ENCODE results near the gene CFAP54.
A peak's percentile ranks its signal among the peaks of the same experiment; 100 is the strongest.
"Not testable (repeated sequence)": the region's sequence is repeated elsewhere in the genome, so short reads cannot be mapped to it uniquely, and the experiment has no call there.

The CFAP54 gene

DNA sequence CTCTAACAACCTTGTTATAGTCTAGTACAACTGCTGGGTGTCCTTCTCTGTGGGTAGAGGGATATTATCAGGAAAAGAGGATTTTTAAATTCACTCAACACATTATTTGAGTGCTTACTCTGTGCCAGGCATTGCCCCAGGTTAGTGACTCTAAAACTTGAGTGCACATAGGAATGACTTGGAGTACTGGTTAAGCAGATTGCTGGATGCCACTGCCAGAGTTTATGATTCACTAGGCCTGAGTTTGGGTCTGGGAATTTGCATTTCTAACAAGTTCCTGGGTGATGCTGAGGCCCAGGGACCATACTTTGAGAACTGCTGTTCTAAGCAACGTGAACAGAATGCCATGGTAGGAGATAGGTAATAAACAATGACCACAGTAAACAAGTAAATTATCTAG lies 96.6 kb downstream of the CFAP54 start:
- no peak for DNase-seq
- in situ Hi-C loops (cut with MboI; ENCODE audit: low pct_unique_long_range_greater_than_20kb, low sequenced_read_pairs) = no loop called here

DNA sequence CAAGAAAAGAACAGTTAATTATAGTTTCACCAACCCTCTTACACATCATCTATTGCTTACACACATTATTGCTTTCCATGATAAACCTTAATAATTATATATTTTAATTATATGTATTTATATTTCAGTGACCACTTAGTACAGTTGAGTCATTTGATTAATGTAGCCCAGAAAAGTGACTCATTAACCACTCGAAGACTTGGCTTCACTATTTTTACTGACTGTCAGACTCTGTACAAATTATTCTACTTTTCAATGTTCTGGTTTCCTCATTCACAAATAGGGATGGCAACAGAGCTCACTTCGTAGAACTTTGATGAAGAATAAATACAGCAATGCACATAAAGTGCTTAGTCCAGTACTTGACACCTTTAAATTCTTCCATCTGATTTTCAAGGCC lies 98.3 kb downstream of the CFAP54 start:
- DNase-seq = no peak
- in situ Hi-C loops (cut with MboI; ENCODE audit: low pct_unique_long_range_greater_than_20kb, low sequenced_read_pairs) = no loop called here

DNA sequence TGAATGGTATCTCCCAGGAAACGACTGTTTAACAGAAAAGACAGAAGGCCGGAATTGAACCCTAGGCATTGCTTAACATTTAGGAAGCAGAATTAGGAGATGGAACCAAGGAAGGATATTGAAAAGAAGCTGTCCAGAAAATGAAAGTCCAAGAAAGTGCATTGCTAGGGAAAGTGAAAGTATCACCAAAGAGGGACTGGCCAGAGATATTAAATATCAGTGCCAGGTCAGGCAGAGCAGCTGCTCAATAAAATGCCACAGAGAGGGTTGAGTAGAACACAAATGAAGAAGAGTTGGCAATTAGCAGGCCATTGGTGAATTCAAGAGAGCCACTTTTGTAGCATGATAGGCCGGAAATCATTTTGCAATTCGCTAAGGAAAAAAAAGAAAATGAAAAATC lies 101.6 kb downstream of the CFAP54 start:
- in situ Hi-C loops (cut with MboI; ENCODE audit: low pct_unique_long_range_greater_than_20kb, low sequenced_read_pairs) = no loop called here
- no peak for DNase-seq

DNA sequence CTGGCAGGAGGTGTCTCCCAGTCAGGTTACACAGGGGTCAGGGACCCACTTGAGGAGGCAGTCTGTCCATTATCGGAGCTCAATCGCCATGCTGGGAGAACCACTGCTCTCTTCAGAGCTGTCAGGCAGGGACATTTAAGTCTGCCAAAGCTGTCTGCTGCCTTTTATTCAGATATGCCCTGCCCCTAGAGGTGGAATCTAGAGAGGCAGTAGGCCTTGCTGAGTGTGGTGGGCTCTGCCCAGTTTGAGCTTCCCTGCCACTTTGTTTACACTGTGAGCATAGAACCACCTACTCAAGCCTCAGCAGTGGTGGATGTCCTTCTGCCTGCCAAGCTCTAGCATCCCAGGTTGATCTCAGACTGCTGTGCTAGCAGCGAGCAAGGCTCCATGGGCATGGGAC lies 115.0 kb downstream of the CFAP54 start:
- DNase-seq; in situ Hi-C loops (cut with MboI; ENCODE audit: low pct_unique_long_range_greater_than_20kb, low sequenced_read_pairs): not testable (repeated sequence)

DNA sequence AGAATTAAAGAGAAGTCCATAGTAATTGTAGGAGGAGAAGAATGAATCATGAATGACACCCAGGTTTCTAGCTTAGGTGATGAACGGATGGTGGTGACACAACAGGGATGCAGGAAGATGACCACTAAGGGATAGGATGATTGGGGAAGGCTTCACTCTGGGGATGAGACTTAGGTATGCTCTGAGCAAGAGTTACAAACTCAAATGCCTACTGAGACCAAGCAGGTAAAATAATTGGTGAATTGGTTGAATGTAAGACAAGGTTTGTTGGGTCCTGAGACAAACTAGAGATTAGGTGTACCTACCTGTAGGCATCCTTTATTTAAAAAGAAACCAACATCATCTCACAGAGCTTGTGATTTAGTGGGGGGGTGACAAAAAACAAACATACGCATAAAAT lies 116.3 kb downstream of the CFAP54 start:
- DNase-seq = no peak
- in situ Hi-C loops (cut with MboI; ENCODE audit: low pct_unique_long_range_greater_than_20kb, low sequenced_read_pairs) = no loop called here

DNA sequence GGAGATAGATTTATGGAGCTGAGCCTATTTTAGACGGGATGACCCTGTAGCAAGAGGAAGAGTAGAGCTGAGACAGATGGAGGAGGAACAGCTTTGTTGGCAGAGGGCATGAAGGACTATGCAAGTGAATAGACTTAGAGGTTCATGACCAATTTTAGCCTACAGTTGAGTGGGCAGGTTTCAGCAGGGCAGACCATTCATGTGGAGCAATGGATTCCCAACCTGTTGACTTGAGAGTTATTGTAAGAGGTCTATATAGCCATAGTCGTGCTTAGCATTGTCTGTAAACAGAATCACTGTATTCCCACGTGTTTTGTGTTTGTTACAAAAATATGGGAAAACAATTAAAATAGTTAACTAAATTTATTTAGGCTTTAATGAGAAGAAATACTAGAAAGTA lies 116.8 kb downstream of the CFAP54 start:
- in situ Hi-C loops (cut with MboI; ENCODE audit: low pct_unique_long_range_greater_than_20kb, low sequenced_read_pairs) = no loop called here
- DNase-seq = no peak

DNA sequence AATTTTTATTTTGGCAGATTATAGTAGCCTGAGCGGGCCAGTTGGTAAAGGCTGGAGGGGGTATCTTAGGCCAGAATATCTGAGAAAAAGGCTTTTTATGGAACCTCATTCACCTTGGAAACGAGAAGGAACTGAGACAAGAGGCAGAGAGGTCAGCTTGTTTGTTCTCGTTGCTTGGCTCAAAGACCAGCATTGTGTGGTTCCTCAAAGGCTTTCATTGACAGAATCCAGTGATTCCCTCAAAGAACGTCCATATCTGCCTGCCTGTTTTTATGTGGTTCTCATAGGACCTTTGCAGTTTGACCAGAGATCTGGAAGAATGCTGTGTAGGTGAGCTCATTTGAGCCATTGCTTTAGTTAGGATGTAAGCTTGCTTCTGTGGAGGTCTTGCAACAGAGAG lies 117.3 kb downstream of the CFAP54 start:
- no peak for DNase-seq
- in situ Hi-C loops (cut with MboI; ENCODE audit: low pct_unique_long_range_greater_than_20kb, low sequenced_read_pairs) = no loop called here

DNA sequence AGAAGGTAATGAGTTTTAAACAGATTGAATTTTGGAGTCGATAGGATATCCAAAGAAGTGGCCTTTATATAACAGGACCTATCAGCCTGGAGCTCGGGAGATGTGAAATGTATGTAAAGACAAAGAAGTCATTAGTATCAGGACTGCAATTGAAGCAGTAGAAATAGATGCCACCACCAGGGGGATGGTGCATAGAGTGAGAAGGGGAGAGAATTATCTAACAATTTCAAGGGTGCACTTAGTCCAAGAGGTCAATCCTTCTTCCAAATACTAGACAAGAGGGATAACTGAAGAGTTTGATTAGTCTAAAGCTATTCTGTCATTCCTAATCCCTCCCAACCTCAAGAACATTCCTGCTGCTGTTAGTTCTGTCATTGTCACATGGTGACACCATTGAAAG lies 127.8 kb downstream of the CFAP54 start:
- in situ Hi-C loops (cut with MboI; ENCODE audit: low pct_unique_long_range_greater_than_20kb, low sequenced_read_pairs) = no loop called here

DNA sequence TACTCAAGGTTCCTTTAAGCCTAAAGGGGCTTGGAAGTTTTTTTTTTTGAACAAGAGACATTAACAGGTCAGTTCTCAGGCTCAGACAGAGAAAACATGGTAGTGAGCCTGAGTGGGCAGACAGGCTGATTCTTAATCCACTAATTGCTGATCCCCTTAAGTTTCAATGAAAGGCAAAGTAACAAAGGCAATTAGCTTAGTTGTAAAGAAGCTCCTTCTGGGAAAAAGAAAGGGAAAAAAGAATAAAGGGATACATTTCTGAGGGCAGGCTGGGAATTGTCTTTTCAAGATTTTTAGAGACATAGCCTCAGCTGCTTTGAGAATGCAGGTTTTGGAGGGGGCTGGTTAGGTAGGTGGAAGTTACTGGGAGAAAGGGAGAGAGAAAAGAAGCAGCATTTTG lies 133.8 kb downstream of the CFAP54 start:
- in situ Hi-C loops (cut with MboI; ENCODE audit: low pct_unique_long_range_greater_than_20kb, low sequenced_read_pairs) = no loop called here
- no peak for DNase-seq

More for the DNA sequence above, 127.8 kb downstream of the CFAP54 start:
- DNase-seq = no peak

DNA sequence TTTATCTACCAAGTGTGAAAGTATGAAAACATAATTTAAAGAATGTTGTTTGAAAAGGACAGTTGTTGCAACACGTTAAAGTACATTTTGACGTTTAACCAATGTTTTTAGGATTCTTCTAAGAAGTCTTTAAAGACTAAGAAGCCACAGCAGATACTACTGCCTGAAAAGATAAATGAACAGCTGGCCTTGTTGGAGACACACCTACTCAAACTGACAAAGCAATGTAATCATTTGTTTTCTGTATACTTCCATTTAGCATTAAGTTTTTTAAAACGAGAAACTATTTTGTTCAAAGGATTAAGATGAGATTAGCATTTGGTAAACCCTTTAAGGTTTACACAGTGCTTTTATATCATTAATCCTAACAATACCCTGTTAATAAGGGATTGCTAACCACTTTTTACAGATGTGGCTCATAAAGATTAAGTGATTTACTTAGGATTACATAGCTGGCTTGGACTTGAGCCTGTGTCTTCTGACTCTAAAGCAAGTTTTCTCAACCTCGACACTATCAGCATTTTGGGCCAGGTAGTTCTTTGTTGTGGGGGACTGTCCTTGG lies 134.4 kb downstream of the CFAP54 start:
- in situ Hi-C loops (cut with MboI; ENCODE audit: low pct_unique_long_range_greater_than_20kb, low sequenced_read_pairs) = no loop called here
- no peak for DNase-seq

DNA sequence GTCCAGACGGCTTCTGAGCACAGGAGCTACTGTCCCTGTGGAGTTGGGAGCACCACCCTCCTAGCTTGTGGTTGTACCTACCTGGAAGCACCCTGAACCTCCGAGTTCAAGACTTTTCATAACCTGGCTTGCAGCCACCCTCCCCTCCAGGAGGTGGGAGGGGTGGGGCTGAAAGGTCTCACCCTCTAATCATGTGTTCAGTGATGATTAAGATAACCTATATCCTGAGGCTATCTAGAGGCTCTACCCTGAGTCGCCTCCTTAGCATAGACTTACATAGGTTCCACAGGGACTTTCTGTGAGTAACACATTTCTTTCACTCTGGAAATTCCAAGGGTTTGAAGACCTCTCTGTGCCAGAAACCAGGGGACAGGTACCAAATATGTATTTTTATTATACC lies 146.5 kb downstream of the CFAP54 start:
- in situ Hi-C loops (cut with MboI; ENCODE audit: low pct_unique_long_range_greater_than_20kb, low sequenced_read_pairs) = no loop called here

DNA sequence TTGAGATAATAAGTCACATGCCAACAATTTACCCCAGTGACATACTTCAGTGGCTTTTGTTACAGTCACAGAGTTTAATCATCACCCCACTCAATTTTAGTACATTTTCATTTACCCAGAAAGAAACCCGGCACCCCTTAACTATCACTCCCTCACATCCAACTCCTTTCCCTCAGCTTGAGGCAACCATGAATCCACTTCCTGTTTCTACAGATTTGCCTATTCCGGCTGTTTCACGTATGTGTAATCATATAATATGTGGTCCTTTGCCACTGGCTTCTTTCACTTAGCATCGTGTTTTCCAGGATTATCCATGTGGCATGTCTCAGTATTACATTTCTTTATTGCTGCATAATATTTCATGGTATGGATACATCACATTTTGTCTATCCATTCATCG lies 147.5 kb downstream of the CFAP54 start:
- in situ Hi-C loops (cut with MboI; ENCODE audit: low pct_unique_long_range_greater_than_20kb, low sequenced_read_pairs) = no loop called here

More for the DNA sequence above, 146.5 kb downstream of the CFAP54 start:
- no peak for DNase-seq

DNA sequence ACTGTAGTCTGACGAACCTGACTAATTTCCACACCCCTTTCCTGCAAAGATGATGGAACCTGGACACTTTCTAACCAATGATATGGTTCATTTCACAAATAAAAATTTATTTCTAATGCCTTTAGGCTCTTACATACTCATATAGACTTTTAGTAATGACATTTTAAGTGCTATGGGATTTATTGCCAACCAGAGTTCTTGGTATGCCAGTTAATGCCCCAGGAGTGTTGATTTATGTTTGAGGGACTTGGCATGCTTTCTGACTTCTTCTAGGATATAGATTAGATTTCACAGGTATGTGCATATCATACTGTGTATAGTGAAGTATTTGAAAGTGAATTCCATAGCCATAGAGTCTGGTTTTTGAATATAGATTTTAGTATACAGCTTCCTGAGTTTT lies 159.5 kb downstream of the CFAP54 start:
- in situ Hi-C loops (cut with MboI; ENCODE audit: low pct_unique_long_range_greater_than_20kb, low sequenced_read_pairs) = no loop called here
- DNase-seq = no peak

More for the DNA sequence above, 147.5 kb downstream of the CFAP54 start:
- DNase-seq = no peak

DNA sequence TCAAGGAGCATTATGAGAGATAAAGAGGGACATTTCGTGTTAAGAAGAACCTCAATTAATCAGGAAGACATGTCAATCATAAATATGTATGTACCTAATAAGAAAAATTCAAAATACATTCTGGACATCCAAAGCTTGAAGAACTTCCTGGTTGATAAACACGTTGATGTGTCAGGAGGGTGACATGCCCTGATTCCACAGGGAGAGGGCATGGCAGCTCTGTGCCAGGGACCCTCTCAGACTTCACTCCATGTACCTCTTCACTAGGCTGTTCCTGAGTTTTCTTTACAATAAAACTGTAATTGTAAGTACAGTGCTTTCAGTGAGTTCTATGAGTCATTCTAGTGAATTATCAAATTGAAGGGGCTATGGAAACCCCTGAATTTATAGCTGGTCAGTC lies 163.5 kb downstream of the CFAP54 start:
- in situ Hi-C loops (cut with MboI; ENCODE audit: low pct_unique_long_range_greater_than_20kb, low sequenced_read_pairs) = no loop called here
- DNase-seq = no peak

DNA sequence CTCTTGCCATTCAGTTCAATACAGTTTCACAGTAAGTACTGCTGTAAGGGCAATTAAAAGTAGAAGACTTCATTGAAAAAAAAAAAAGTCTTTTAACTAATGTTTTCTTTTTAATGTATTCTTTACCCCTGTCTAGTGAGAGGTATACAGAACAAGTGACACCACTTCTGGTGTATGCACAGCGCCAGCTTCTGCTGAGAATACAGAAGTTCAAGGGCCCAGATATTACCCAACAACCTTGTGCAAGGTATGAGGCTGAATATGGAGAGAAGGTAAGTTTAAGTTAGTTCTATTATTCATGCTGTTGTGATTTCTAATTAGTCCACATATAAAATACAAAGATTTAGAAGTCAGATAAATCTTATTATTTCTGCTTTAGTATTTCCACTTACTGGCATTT lies 168.7 kb downstream of the CFAP54 start:
- DNase-seq = no peak
- in situ Hi-C loops (cut with MboI; ENCODE audit: low pct_unique_long_range_greater_than_20kb, low sequenced_read_pairs) = no loop called here

DNA sequence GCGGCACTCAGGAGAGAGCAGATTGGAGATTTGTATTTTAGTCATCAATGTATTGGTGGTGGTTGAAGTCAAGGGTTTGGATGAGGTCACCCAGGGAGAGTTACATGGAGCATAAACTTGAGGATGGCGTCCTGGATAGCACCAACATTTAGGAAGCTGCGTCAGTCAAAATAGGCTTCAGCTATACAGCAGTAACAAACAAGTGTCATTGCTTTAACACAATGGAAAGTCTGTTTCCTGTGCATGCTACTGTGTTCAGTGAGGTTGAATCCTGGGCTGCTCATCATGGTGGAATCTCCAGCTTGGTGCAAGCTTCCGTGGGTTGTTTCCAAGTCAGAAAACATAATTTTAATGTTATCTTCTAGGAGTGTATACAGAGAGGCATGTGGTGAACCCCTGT lies 180.4 kb downstream of the CFAP54 start:
- in situ Hi-C loops (cut with MboI; ENCODE audit: low pct_unique_long_range_greater_than_20kb, low sequenced_read_pairs) = no loop called here
- no peak for DNase-seq

DNA sequence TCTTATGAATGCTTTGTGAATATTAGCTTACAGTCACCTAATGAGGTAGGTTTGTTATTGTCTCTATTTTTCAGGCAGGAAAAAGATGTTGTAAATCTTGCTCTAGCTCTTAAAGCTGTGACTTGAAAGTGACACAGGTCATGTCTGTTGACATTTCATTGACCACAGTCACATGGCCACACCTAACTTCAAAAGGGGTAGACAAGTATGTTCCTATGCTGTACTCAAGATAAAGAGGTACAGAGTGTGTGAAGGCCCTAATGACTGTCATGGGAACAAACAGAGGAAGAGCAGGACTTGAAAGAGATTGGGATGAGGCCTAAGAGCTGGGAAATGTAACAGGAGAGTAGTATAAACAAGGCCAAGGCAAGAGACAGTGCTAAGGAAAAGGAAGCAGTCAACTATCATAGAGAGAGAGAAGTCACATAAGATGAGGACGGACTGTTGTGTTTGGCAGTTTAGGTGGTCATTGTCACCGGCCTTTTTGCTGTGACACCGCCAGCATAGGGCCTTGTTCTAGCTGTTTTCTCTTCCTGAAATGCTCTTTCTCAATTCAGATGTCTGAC lies 181.0 kb downstream of the CFAP54 start:
- in situ Hi-C loops (cut with MboI; ENCODE audit: low pct_unique_long_range_greater_than_20kb, low sequenced_read_pairs) = no loop called here
- no peak for DNase-seq

DNA sequence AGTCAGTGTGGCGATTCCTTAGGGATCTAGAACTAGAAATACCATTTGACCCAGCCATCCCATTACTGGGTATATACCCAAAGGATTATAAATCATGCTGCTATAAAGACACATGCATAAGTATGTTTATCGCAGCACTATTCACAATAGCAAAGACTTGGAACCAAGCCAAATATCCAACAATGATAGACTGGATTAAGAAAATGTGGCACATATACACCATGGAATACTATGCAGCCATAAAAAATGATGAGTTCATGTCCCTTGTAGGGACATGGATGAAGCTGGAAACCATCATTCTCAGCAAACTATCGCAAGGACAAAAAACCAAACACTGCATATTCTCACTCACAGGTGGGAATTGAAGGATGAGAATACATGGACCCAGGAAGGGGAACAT lies 186.1 kb downstream of the CFAP54 start:
- DNase-seq; in situ Hi-C loops (cut with MboI; ENCODE audit: low pct_unique_long_range_greater_than_20kb, low sequenced_read_pairs): not testable (repeated sequence)

DNA sequence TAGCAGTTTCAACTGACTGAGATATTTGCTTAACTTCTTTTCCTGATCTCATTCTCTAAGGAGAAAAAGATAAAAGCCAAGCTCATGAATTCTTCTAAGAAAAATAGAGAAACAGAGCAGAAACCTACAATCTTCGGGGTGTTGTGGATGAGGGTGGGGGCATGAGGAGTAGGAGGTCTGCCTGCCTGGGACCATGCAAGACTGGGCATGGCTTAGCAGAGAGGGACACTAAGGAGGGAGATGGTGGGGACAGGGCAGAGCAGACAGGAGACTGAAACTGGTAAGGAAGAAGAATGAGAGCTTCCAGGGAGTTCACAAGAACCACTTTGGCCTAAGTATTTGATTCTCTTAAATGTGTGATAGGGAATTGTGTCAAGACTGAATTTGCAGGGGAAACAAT lies 188.0 kb downstream of the CFAP54 start:
- no peak for DNase-seq
- in situ Hi-C loops (cut with MboI; ENCODE audit: low pct_unique_long_range_greater_than_20kb, low sequenced_read_pairs) = no loop called here

DNA sequence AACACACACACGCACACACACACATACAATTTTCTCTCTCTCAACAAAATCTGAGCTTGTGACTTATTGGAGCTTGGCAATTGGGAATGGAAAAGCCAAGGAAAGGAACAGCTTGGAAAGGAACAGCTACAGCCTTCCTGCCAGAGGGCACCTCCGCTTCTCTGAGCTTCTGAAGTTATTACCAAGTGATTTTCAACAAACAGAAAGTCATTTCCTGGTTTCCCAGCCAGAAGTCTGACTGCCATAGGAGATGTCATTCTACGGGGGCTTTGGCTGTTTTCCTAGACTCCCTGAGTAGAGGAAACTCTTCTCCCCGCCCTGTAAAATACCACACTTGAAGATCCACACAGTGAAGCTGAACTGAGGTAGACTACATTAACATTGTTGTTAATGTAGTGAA lies 198.3 kb downstream of the CFAP54 start:
- in situ Hi-C loops (cut with MboI; ENCODE audit: low pct_unique_long_range_greater_than_20kb, low sequenced_read_pairs) = no loop called here
- DNase-seq = no peak

DNA sequence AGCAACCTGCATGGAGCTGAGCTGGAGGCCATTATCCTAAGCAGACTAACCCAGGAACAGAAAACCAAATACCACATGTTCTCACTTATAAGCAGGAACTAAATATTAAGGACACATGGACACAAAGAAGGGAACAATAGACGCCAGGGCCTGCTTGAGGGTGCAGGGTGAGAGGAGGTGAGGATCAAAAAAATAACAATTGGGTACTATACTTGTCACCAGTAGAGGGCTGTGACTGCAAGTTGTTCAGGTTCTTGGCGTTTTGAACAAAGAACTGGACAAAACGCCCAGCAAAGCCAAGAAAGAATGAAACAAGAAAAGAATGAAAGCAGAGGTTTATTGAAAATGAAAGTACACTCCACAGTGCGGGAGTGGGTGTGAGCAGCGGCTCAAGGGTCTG lies 209.1 kb downstream of the CFAP54 start:
- in situ Hi-C loops (cut with MboI; ENCODE audit: low pct_unique_long_range_greater_than_20kb, low sequenced_read_pairs) = no loop called here
- DNase-seq = peak; percentile 17

Measured in KBM-7 (cell line).